Umbilical cord (tissue), 2 donors: ENCODE data around the gene SLC2A11. TPM values are rescaled to one million over a fixed set of nuclear protein-coding genes. Genes with fewer than 3 reads are reported as not detected.
"Not testable (repeated sequence)": the region's sequence is repeated elsewhere in the genome, so short reads cannot be mapped to it uniquely, and the experiment has no call there.

Experiments
- DNase-seq: peaks from one replicate; pipeline ENCODE4 v3.0.0-alpha.2; 2015; ENCODE audit warnings: low spot score
- total RNA-seq: library from RNA; depleted of rRNA; stranded (reverse); fragments of >200 nt; gene quantifications from one replicate; pipeline ENCODE4 v1.2.3, GENCODE V29; 2014; ENCODE audit warnings: low replicate concordance; ENCODE audit not compliant: insufficient read depth

Gene SLC2A11
- total RNA-seq, 1 donor from 2014 or later, result 6.7 TPM

- DNase-seq, result no peak
These were observed 31.9 kb downstream of the SLC2A11 start for GRCh38 chr22:23889620-23890019.

DNA sequence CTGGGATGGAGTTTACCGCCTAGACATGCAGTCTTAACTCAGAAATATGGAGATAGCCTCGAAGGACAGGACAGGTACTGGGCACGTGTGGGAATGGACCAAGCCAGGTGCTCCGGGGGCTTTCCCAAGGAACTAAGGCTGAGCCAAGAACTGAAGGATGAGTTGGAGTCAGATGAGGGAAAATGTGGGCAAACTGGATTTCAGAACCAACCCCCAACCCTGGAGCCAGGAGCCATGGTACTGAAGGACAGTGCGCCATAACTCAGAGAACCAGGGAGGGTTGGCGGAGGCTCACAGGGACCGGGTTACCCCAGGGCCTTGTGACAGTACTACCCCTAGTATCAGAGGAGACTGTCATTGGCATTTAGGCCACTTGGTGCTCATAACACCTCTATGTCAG is 34.1 kb downstream of the SLC2A11 start:
- DNase-seq, result no peak

- no peak for DNase-seq
These were observed 34.5 kb downstream of the SLC2A11 start for GRCh38 chr22:23892130-23892529.

- no peak for DNase-seq
These were observed 35.0 kb downstream of the SLC2A11 start for GRCh38 chr22:23892706-23893105.

GRCh38 chr22:23893121-23893944 is 35.7 kb downstream of the SLC2A11 start:
- DNase-seq, result no peak

- DNase-seq, result peak; percentile 96
These were observed 36.5 kb downstream of the SLC2A11 start, which contains the start of gene MIF for GRCh38 chr22:23893945-23894709. MIF (plus strand) TSS chr22:23894383; CDS start chr22:23894475, 92 bp downstream.

DNA sequence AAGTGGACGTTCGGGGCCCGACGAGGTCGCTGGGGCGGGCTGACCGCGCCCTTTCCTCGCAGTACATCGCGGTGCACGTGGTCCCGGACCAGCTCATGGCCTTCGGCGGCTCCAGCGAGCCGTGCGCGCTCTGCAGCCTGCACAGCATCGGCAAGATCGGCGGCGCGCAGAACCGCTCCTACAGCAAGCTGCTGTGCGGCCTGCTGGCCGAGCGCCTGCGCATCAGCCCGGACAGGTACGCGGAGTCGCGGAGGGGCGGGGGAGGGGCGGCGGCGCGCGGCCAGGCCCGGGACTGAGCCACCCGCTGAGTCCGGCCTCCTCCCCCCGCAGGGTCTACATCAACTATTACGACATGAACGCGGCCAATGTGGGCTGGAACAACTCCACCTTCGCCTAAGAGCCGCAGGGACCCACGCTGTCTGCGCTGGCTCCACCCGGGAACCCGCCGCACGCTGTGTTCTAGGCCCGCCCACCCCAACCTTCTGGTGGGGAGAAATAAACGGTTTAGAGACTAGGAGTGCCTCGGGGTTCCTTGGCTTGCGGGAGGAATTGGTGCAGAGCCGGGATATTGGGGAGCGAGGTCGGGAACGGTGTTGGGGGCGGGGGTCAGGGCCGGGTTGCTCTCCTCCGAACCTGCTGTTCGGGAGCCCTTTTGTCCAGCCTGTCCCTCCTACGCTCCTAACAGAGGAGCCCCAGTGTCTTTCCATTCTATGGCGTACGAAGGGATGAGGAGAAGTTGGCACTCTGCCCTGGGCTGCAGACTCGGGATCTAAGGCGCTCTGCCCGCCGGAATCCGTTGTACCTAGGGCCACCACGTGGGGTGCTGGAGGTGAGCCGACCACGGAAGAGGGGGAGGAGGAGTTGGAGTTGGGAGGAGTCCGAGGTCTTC is 37.3 kb downstream of the SLC2A11 start:
- DNase-seq, result peak; percentile 72

GRCh38 chr22:23895599-23896144 is 38.0 kb downstream of the SLC2A11 start:
- no peak for DNase-seq

DNA sequence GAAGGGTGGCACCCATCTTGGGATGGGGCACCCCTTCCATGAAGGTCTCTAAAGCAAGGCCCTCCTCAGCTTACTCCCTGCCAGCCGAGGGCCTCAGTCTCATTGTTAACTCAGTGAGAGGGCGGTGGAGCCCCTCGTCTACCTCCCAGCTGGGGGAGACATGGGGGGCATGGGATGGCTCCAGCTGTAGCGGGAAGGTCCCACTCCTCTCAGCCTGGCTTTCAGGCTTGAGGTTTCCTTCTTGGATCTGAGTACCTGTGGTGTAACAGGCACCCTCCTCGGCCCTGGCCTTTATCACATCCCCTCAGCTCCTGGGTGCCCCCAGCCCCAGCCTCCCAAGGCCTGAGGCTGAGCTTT is 38.5 kb downstream of the SLC2A11 start:
- no peak for DNase-seq

DNA sequence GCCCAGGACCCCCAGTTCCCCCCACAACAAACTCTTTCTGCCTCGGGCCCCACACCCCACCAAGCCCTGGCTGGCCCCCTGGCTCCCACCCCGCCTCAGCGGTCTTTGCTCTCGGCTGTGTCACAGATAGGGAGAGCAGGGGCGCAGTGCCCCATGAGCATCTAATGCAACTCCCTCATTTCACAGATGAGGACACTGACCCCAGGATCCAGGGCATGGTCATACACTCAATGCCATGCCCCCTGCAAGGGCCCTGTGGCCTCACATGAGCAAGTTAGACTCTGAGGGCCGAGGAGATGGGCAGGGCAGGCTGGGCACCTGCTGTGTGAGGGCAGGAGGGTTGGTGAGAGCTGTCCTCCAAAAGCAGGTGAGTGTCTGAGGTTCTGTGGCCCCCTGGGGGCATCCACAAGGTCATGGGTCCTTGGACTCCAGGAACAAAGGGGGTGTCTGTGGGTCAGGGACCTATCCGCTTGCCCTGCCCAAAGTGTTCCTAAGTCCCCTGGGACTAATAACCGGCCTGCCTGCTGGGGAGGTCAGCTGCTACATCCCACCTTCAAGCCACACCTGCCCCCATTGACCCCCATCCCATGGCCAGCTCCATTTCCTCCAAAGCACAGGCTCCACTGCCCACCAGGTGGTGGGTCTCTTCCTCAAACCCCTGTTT is 39.0 kb downstream of the SLC2A11 start:
- no peak for DNase-seq

DNA sequence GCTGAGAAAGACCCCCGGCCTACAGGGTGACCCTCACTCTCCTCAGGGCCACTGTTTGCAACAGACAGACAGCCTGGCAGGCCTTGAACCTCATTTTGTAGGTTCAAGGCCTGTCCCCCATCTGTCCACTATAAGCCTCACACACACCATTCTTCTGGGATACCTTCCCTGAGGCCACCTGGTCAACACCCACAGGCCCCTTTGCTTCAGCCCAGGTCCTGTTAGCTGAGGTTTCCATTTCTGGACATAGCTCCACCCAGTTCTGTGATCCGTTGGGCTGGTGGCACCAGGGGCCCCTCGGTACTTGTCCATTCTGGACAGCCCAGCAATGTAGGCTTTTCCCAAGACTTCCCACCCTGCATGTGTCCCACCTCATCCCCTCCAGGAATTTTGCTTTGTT is 39.6 kb downstream of the SLC2A11 start:
- no peak for DNase-seq

- no peak for DNase-seq
These were observed 40.6 kb downstream of the SLC2A11 start for GRCh38 chr22:23898006-23898974.

GRCh38 chr22:23899042-23899745 is 41.5 kb downstream of the SLC2A11 start:
- no peak for DNase-seq

DNA sequence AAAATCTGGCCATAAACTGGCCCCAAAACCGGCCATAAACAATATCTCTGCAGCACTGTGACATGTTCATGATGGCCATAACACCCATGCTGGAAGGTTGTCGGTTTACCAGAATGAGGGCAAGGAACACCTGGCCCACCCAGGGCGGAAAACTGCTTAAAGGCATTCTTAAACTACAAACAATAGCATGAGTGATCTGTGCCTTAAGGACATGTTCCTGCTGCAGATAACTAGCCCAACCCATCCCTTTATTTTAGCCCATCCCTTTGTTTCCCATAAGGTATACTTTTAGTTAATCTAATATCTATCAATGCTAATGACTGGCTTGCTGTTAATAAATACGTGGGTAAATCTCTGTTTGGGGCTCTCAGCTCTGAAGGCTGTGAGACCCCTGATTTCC is 42.6 kb downstream of the SLC2A11 start:
- DNase-seq, result not testable (repeated sequence)

- no peak for DNase-seq
These were observed 43.9 kb downstream of the SLC2A11 start for GRCh38 chr22:23901600-23901999.

DNA sequence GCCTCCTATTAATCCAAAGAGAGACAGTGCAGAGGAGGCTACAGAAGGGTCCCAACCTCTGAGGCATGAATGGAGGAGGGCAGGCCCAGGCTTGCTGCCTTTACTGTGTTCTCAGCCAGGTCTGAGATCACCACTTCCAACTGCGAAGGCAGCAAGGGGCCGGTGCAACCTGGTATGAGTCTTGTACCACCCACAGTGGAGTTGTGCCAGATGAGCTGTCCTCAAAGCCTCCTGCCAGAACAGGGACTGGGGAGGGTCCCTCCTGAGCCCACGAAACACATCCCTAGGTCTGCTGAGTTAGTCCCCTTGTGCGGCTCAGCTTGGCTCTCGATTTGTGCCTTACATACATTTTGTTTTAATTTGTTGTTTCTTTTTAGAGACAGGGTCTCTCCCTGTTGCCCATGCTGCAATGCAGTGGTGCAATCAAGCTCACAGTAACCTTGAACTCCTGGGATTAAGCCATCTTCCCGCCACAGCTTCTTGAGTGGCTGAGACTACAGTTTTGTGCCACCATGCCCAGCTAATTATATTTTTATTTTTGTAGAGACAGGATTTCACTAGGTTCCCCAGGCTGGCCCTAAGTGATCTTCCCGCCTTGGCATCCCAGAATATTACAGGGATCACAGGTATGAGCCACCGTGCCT is 45.8 kb downstream of the SLC2A11 start:
- peak; percentile 48 for DNase-seq

DNA sequence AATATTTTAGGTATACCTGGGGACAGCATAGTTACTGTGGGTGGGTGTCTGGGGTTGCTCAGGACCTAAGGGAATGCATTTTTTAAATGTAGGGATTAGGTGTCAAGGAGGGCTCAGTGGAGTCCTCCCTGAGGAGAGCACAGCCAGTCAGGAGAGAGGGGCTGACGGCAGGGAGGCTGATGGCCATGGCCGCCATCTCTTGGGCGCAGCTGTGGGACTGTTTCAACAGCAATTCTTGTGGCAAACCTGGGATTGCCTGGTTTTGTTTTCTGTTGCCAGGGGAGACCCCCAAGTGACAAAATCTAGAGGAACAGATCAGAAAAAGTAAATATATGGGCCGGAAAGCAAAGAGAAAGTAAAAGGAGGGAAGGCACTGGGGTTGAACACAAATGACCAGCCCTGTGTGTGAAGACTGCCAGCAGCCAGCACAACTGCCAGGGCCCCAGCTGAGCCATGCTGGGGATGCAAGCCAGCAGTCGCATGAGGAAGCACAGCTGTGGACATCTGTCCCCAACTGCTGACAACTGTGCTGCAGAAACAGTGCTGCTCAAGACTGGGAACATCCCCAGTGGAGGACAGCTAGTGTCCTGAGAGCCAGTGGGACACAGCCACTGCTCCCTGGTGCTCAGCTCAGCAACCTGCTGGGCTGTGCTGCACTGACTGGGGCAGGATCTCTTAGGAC is 47.0 kb downstream of the SLC2A11 start:
- no peak for DNase-seq

DNA sequence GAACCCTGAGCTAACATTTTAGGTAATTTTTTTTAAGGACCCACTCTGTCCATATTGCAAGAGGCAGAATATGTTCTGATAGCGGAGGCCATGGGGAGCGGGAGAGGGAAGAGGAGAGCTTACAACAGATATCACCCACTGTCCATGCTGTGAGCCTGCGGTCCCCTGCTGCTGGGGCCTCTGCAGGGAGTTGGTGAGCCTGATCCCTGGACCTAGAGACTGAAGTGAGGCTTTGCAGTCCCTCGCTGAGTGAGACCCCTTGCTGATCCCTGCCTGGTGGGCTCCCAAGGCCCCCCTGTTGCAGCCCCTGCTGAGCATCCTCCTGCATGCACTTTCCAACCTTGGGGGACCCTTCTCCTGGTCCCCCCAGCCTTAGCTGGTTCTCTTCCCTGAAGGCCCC is 49.0 kb downstream of the SLC2A11 start:
- no peak for DNase-seq
